WTC11 (cell line): ENCODE results near the gene PKHD1. TPM values are rescaled to one million over a fixed set of nuclear protein-coding genes. Genes with fewer than 3 reads are reported as not detected.

Source experiments
- ATAC-seq: fragments of 200-7000 bp; cut with Tn5 transposase; 2 replicates; pipeline ENCODE4 v1.10.0; 2021; ENCODE audit warnings: mild to moderate bottlenecking, moderate library complexity
- CTCF ChIA-PET: fragments of 300-600 bp; sonication (Branson Sonifier 250); formaldehyde crosslinking; loops from one replicate; lab custom pipeline; 2021; ENCODE audit warnings: antibody characterized with exemption; lab: Charles Lee
- POLR2A ChIA-PET: fragments of 350-600 bp; sonication (Branson Sonifier 250); formaldehyde crosslinking; loops from one replicate; lab custom pipeline; 2021; ENCODE audit warnings: antibody characterized with exemption; lab: Charles Lee
- DNase-seq: peaks from one replicate; pipeline ENCODE4 v3.0.0; 2021; ENCODE audit warnings: low spot score
- H3K27ac Mint-ChIP-seq: 2 replicates; pipeline ENCODE4 v1.8.0; 2021; ENCODE audit warnings: mixed read lengths
- H3K27me3 Mint-ChIP-seq: 2 replicates; pipeline ENCODE4 v1.8.0; 2021; ENCODE audit warnings: low read depth, mild to moderate bottlenecking, moderate library complexity, mixed read lengths
- H3K36me3 Mint-ChIP-seq: 2 replicates; pipeline ENCODE4 v1.8.0; 2021; ENCODE audit warnings: mixed read lengths
- H3K4me1 Mint-ChIP-seq: 2 replicates; pipeline ENCODE4 v1.8.0; 2022; ENCODE audit warnings: mixed read lengths
- H3K4me3 Mint-ChIP-seq: 2 replicates; pipeline ENCODE4 v1.8.0; 2021; ENCODE audit warnings: mild to moderate bottlenecking, moderate library complexity, mixed read lengths
- H3K9me3 Mint-ChIP-seq: 2 replicates; pipeline ENCODE4 v1.8.0; 2021; ENCODE audit warnings: mixed read lengths
- AR ChIP-seq: fragments of 250-450 bp; sonication (Bioruptor Pico); IDR thresholded peaks from 2 replicates; pipeline ENCODE4 v1.9.0; 2021; ENCODE audit warnings: mild to moderate bottlenecking
- ATF6 ChIP-seq: sonication (generic); formaldehyde crosslinking; IDR thresholded peaks from 2 replicates; pipeline ENCODE4 v1.8.1; 2023; ENCODE audit warnings: mild to moderate bottlenecking, missing genetic modification reagents
- CBFB ChIP-seq: sonication (generic); formaldehyde crosslinking; IDR thresholded peaks from 2 replicates; pipeline ENCODE4 v1.8.1; 2022; ENCODE audit warnings: mild to moderate bottlenecking, low read depth, missing genetic modification reagents
- E2F1 ChIP-seq: sonication (generic); formaldehyde crosslinking; IDR thresholded peaks from 2 replicates; pipeline ENCODE4 v1.8.0; 2022; ENCODE audit warnings: mild to moderate bottlenecking, missing genetic modification reagents
- ERG ChIP-seq: fragments of 250-450 bp; sonication (Bioruptor Pico); IDR thresholded peaks from 2 replicates; pipeline ENCODE4 v1.8.0; 2021; ENCODE audit warnings: mild to moderate bottlenecking
- ETV6 ChIP-seq: sonication (generic); formaldehyde crosslinking; IDR thresholded peaks from 2 replicates; pipeline ENCODE4 v1.8.1; 2022; ENCODE audit warnings: mild to moderate bottlenecking, missing genetic modification reagents
- MAX ChIP-seq: sonication (generic); formaldehyde crosslinking; IDR thresholded peaks from 2 replicates; pipeline ENCODE4 v1.8.0; 2022; ENCODE audit warnings: mild to moderate bottlenecking, missing genetic modification reagents
- PRDM15 ChIP-seq: sonication (generic); formaldehyde crosslinking; IDR thresholded peaks from 2 replicates; pipeline ENCODE4 v1.8.0; 2022; ENCODE audit warnings: missing genetic modification reagents
- SMAD4 ChIP-seq: sonication (generic); formaldehyde crosslinking; IDR thresholded peaks from 2 replicates; pipeline ENCODE4 v1.8.0; 2022; ENCODE audit warnings: mild to moderate bottlenecking, missing genetic modification reagents
- STAT6 ChIP-seq: sonication (generic); formaldehyde crosslinking; conservative IDR thresholded peaks from 2 replicates; pipeline ENCODE4 v1.8.1; 2023; ENCODE audit warnings: mild to moderate bottlenecking, low read depth, missing genetic modification reagents, moderate library complexity
- USF1 ChIP-seq: sonication (generic); formaldehyde crosslinking; IDR thresholded peaks from 2 replicates; pipeline ENCODE4 v1.8.0; 2022; ENCODE audit warnings: mild to moderate bottlenecking, missing genetic modification reagents
- ZBTB21 ChIP-seq: sonication (generic); formaldehyde crosslinking; IDR thresholded peaks from 2 replicates; pipeline ENCODE4 v1.8.1; 2023; ENCODE audit warnings: mild to moderate bottlenecking, missing genetic modification reagents, borderline replicate concordance
- ZNF263 ChIP-seq: sonication (generic); formaldehyde crosslinking; IDR thresholded peaks from 2 replicates; pipeline ENCODE4 v1.8.1; 2022; ENCODE audit warnings: low read depth, mild to moderate bottlenecking, moderate library complexity, missing genetic modification reagents
- total RNA-seq: library from RNA; stranded (reverse); gene quantifications from 3 replicates; pipeline ENCODE4 v1.2.3, GENCODE V29; 2021

Gene PKHD1
- total RNA-seq, 1 experiment from 2014 or later, result 0.15 TPM

GRCh38 chr6:51910851-51911250 is 176.6 kb downstream of the PKHD1 start:
- ChIA-PET POLR2A (no interaction called here), CTCF (no interaction called here)
- no peaks in the 10 kb centered on the region for H3K9me3 Mint-ChIP-seq
- DNase-seq (no peak), ATAC-seq (no peak)
- no peak overlapping the region for H3K27ac Mint-ChIP-seq
- TF ChIP-seq ETV6 (CRISPR knock-in tag) (no peak), PRDM15 (CRISPR knock-in tag) (no peak), USF1 (CRISPR knock-in tag) (no peak), ATF6 (CRISPR knock-in tag) (no peak), E2F1 (no peak), ZNF263 (CRISPR knock-in tag) (no peak), SMAD4 (CRISPR knock-in tag) (no peak), STAT6 (CRISPR knock-in tag) (no peak), ZBTB21 (no peak), AR (CRISPR knock-in tag) (no peak), CBFB (CRISPR knock-in tag) (no peak), ERG (CRISPR knock-in tag) (no peak), MAX (CRISPR knock-in tag) (no peak)
- H3K4me1 Mint-ChIP-seq, result peaks cover 16% of the 10 kb centered on the region
- no peaks in the 10 kb centered on the region; the same call in 1 of the 2 replicates for H3K27me3 Mint-ChIP-seq
- H3K4me3 Mint-ChIP-seq, result no peak overlapping the region
- H3K36me3 Mint-ChIP-seq, result no peaks in the 10 kb centered on the region
